CD14-positive monocyte (primary cell): ENCODE results near the gene MCRIP1. TPM values are rescaled to one million over a fixed set of nuclear protein-coding genes. Genes with fewer than 3 reads are reported as not detected.

Source experiments
- DNase-seq, 3 donors: peaks; one replicate each; pipeline ENCODE4 v3.0.0-alpha.2; 2011 to 2022
- H2AFZ ChIP-seq: 2 replicates; pipeline ENCODE4 v1.6.0; 2012; ENCODE audit warnings: mild to moderate bottlenecking, low read depth, low read length, inconsistent platforms; ENCODE audit not compliant: insufficient read depth, poor library complexity, severe bottlenecking
- H3K27ac ChIP-seq, 2 donors: 1 replicate in 1 of 2; 2 replicates in 1 of 2; pipeline ENCODE4 v1.5.1; 2012 to 2013; ENCODE audit warnings: low read length in 2 of 2, control low read depth in 1 of 2, inconsistent platforms in 1 of 2, low read depth in 1 of 2, mild to moderate bottlenecking in 1 of 2
- H3K27me3 ChIP-seq, 2 donors: one replicate each; pipeline versions ENCODE4 v1.6.0 to v1.6.1; 2011 to 2013; ENCODE audit warnings: low read length in 2 of 2; ENCODE audit not compliant: control insufficient read depth in 2 of 2, insufficient read depth in 2 of 2
- H3K36me3 ChIP-seq, 2 donors: replicated peaks in 1 of 2; 1 replicate in 1 of 2; 2 replicates in 1 of 2; pipeline versions ENCODE4 v1.5.1 to v1.6.1; 2012 to 2013; ENCODE audit warnings: low read length in 2 of 2, control low read depth in 1 of 2, inconsistent platforms in 1 of 2, mild to moderate bottlenecking in 1 of 2; ENCODE audit not compliant: insufficient read depth in 2 of 2, control insufficient read depth in 1 of 2
- H3K4me1 ChIP-seq, 2 donors: 1 replicate in 1 of 2; 2 replicates in 1 of 2; pipeline versions ENCODE4 v1.5.1 to v1.6.1; 2012 to 2013; ENCODE audit warnings: low read length in 2 of 2, control low read depth in 1 of 2, inconsistent platforms in 1 of 2, mild to moderate bottlenecking in 1 of 2, moderate library complexity in 1 of 2; ENCODE audit not compliant: insufficient read depth in 2 of 2, control insufficient read depth in 1 of 2
- H3K4me2 ChIP-seq: replicated peaks from 2 replicates; pipeline ENCODE3; 2012; ENCODE audit warnings: low read length, moderate library complexity, mild to moderate bottlenecking; ENCODE audit not compliant: poor library complexity, severe bottlenecking; ENCODE audit errors: extremely low read depth
- H3K4me3 ChIP-seq, 3 experiments: fragments of 200-600 bp in 1 of 3; sonication (generic) in 1 of 3; replicated peaks in 1 of 3; 1 replicate in 2 of 3; 2 replicates in 1 of 3; pipeline ENCODE4 v1.5.1; 2011 to 2013; ENCODE audit warnings: low read length in 3 of 3, mild to moderate bottlenecking in 3 of 3, control low read depth in 2 of 3, low read depth in 2 of 3, inconsistent platforms in 1 of 3, moderate library complexity in 1 of 3
- H3K79me2 ChIP-seq: 2 replicates; pipeline ENCODE4 v1.6.0; 2012; ENCODE audit warnings: mild to moderate bottlenecking, control low read depth, inconsistent platforms, low read length, moderate library complexity; ENCODE audit not compliant: insufficient read depth
- H3K9ac ChIP-seq: 2 replicates; pipeline ENCODE4 v1.6.0; 2017; ENCODE audit warnings: low read length, mild to moderate bottlenecking; ENCODE audit not compliant: insufficient read depth, poor library complexity, severe bottlenecking
- H3K9me3 ChIP-seq, 2 donors: replicated peaks in 1 of 2; 1 replicate in 1 of 2; 2 replicates in 1 of 2; pipeline versions ENCODE4 v1.5.1 to v1.6.1; 2012 to 2013; ENCODE audit warnings: low read length in 2 of 2, control low read depth in 1 of 2; ENCODE audit not compliant: control insufficient read depth in 1 of 2, insufficient read depth in 1 of 2
- H4K20me1 ChIP-seq: 2 replicates; pipeline ENCODE4 v1.6.0; 2012; ENCODE audit warnings: mild to moderate bottlenecking, low read length, control low read depth, moderate library complexity; ENCODE audit not compliant: insufficient read depth
- H3K27ac Mint-ChIP-seq, 7 donors: one replicate each; pipeline ENCODE4 v1.8.0; 2020; ENCODE audit warnings: mild to moderate bottlenecking in 7 of 7, mixed read lengths in 7 of 7, moderate library complexity in 6 of 7, inconsistent platforms in 2 of 7
- H3K27me3 Mint-ChIP-seq, 3 donors: one replicate each; pipeline ENCODE4 v1.8.0; 2021 to 2022; ENCODE audit warnings: low read depth in 3 of 3, mild to moderate bottlenecking in 3 of 3, mixed read lengths in 3 of 3, moderate library complexity in 3 of 3, inconsistent platforms in 1 of 3
- H3K36me3 Mint-ChIP-seq, 2 donors: one replicate each; pipeline ENCODE4 v1.8.0; 2020; ENCODE audit warnings: mixed read lengths in 2 of 2, inconsistent platforms in 1 of 2, mild to moderate bottlenecking in 1 of 2
- H3K4me1 Mint-ChIP-seq: one replicate; pipeline ENCODE4 v1.8.0; 2020; ENCODE audit warnings: mild to moderate bottlenecking, mixed read lengths
- H3K4me3 Mint-ChIP-seq, 2 donors: one replicate each; pipeline ENCODE4 v1.8.0; 2020; ENCODE audit warnings: mild to moderate bottlenecking in 2 of 2, mixed read lengths in 2 of 2, moderate library complexity in 1 of 2
- H3K9me3 Mint-ChIP-seq, 7 donors: one replicate each; pipeline ENCODE4 v1.8.0; 2020 to 2022; ENCODE audit warnings: mixed read lengths in 7 of 7, mild to moderate bottlenecking in 6 of 7, moderate library complexity in 6 of 7, inconsistent platforms in 2 of 7
- WGBS: methylation state at CpG from one replicate; pipeline ENCODE4 v1.1.5; 2013; ENCODE audit warnings: missing lambda C conversion rate; ENCODE audit not compliant: insufficient coverage; 5-methylcytosine and 5-hydroxymethylcytosine counted together
- intact Hi-C, 2 donors: fragments of 100-400 bp; cut with micrococcal nuclease; formaldehyde crosslinking; loops; one replicate each; pipeline versions ENCODE4 v1.15.0 to v1.15.1; 2023
- polyA plus RNA-seq, 3 donors: library from polyadenylated mRNA; depleted of rRNA in 1 of 3; unstranded in 2 of 3; stranded (reverse) in 1 of 3; fragments of 300-500 nt in 2 of 3; fragments of >200 nt in 1 of 3; fragmentation: Illumina TruSeq in 2 of 3; gene quantifications; 1 replicate in 2 of 3; 2 replicates in 1 of 3; pipeline ENCODE4 v1.2.3, GENCODE V29; 2012 to 2021
- TF ChIP-seq, protein P1 (sequence below): fragments of 200-600 bp; IDR thresholded peaks from one replicate; pipeline ENCODE4 v1.8.0; 2022; ENCODE audit warnings: antibody characterized with exemption, mild to moderate bottlenecking

Gene MCRIP1
- polyA plus RNA-seq, 3 donors: 48.4 to 63.0 (median 48.5) TPM

DNA sequence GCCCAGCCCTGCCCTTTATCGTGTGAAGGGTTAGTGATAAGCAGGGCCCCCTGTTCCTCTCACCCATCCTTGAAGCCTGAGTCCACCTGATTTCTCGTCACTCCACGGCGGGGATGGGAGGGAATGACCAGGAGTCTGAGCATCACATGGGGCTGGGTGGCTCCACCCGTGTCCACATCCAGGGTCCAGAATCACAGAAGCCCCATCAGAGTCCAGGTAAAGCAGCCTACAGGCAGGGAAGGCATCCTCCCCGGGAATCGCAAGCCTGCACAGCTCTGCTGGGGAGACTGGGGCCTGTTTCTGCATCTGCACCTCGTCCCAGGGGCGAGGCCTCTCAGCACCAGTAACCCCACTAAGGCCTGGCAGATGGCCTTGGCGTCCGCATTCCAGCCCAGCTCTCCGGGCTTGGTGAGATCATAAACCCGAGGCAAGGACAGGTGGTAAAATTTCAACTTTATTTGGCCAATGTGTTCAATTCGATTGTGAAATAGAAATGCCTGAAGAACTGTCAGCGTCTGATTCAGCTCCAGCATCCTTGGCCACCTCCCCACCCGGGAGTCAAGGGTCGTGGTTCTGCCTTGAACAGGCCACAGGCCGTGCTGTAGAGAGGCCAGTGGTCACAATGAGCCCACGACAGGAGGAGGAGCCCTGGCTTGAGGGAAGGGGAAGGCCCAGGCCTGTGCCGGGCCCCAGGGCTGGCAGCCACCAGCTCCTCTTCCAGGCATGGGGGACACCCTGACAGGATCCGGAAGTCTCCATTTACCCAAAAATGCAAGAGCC, 9.8 kb upstream of the MCRIP1 start:
- peaks cover 30% of the 10 kb centered on the region for H3K4me1 Mint-ChIP-seq
- peaks cover 12% of the 10 kb centered on the region for H3K79me2 ChIP-seq
- no peaks in the 10 kb centered on the region for H3K9me3 Mint-ChIP-seq
- H3K9me3 ChIP-seq: no peaks in the 10 kb centered on the region
- 88% methylated on average over 14 of the region's 21 CpGs for WGBS
- intact Hi-C loops: no loop called here
- no peak overlapping the region for H2AFZ ChIP-seq
- H3K27me3 ChIP-seq: no peaks in the 10 kb centered on the region
- peaks cover 49 to 56% of the 10 kb centered on the region in 2 donors for H3K36me3 ChIP-seq
- peak overlapping the region in 6 of 7 donors; percentile 5 to 70 (median 39) for H3K27ac Mint-ChIP-seq
- H3K4me1 ChIP-seq: peaks cover 26% of the 10 kb centered on the region in 2 donors
- no peak overlapping the region for H3K4me3 Mint-ChIP-seq
- no peak for DNase-seq
- H3K36me3 Mint-ChIP-seq: peaks cover 46 to 59% of the 10 kb centered on the region in 2 donors
- H3K4me3 ChIP-seq: no peak overlapping the region
- H3K27me3 Mint-ChIP-seq: peaks cover 0 to 3% (median 0%) of the 10 kb centered on the region in 3 donors
- H3K4me2 ChIP-seq: no peak overlapping the region
- H3K9ac ChIP-seq: no peak overlapping the region
- H4K20me1 ChIP-seq: peaks cover 29% of the 10 kb centered on the region
- TF ChIP-seq, protein P1, sequence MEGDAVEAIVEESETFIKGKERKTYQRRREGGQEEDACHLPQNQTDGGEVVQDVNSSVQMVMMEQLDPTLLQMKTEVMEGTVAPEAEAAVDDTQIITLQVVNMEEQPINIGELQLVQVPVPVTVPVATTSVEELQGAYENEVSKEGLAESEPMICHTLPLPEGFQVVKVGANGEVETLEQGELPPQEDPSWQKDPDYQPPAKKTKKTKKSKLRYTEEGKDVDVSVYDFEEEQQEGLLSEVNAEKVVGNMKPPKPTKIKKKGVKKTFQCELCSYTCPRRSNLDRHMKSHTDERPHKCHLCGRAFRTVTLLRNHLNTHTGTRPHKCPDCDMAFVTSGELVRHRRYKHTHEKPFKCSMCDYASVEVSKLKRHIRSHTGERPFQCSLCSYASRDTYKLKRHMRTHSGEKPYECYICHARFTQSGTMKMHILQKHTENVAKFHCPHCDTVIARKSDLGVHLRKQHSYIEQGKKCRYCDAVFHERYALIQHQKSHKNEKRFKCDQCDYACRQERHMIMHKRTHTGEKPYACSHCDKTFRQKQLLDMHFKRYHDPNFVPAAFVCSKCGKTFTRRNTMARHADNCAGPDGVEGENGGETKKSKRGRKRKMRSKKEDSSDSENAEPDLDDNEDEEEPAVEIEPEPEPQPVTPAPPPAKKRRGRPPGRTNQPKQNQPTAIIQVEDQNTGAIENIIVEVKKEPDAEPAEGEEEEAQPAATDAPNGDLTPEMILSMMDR: no peak
- H3K27ac ChIP-seq: peak overlapping the region; percentile 15 to 51

DNA sequence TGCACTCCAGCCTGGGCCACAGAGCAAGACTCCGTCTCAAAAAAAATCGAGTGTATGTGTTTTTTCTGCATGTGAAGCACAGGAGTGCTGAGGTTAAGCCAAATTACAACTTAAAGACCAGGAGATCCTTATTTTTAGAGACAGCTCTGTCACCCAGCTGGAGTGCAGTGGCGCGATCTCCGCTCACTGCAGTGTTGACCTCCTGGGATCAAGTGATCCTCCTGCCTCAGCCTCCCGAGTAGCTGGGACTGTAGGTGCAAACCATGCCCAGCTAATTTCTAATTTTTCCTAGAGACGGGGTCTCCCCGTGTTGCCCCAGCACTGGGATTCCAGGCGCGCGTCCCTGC, 9.3 kb upstream of the MCRIP1 start:
- peaks cover 32% of the 10 kb centered on the region in 2 donors for H3K4me1 ChIP-seq
- H3K36me3 ChIP-seq: peaks cover 48 to 50% of the 10 kb centered on the region in 2 donors
- intact Hi-C loops: no loop called here

More for the DNA sequence above, 9.3 kb upstream of the MCRIP1 start:
- H3K4me3 ChIP-seq: no peak overlapping the region
- 97% methylated on average over 6 of the region's 11 CpGs for WGBS
- no peaks in the 10 kb centered on the region for H3K27me3 ChIP-seq
- Mint-ChIP-seq H3K4me1 (peaks cover 34% of the 10 kb centered on the region), H3K4me3 (no peak overlapping the region), H3K36me3 (peaks cover 45 to 54% of the 10 kb centered on the region in 2 donors), H3K27ac (peak overlapping the region in 4 of 7 donors; percentile 5 to 70 (median 44)), H3K27me3 (peaks cover 0 to 3% (median 0%) of the 10 kb centered on the region in 3 donors), H3K9me3 (no peaks in the 10 kb centered on the region)
- TF ChIP-seq, protein P1: no peak
- peaks cover 11% of the 10 kb centered on the region for H3K79me2 ChIP-seq
- no peak overlapping the region for H2AFZ ChIP-seq
- H3K4me2 ChIP-seq: no peak overlapping the region
- peak overlapping the region in 1 of 2 donors; percentile 51 for H3K27ac ChIP-seq
- no peak overlapping the region for H3K9ac ChIP-seq
- no peaks in the 10 kb centered on the region for H3K9me3 ChIP-seq
- peaks cover 26% of the 10 kb centered on the region for H4K20me1 ChIP-seq
- no peak for DNase-seq
